Mesenchymal stem cell (in vitro differentiated cells and primary cell): ENCODE data around the gene RBBP6.

ENCODE experiments used
- DNase-seq: peaks from one replicate; pipeline ENCODE4 v3.0.0-alpha.2; 2013
- H2AFZ ChIP-seq: one replicate; pipeline ENCODE4 v1.6.1; 2013; ENCODE audit warnings: low read depth, mild to moderate bottlenecking, control low read depth, inconsistent platforms, low read length, moderate library complexity
- H2AK5ac ChIP-seq: 2 replicates; pipeline ENCODE4 v1.6.1; 2013; ENCODE audit warnings: low read length, moderate library complexity, mild to moderate bottlenecking, inconsistent platforms; ENCODE audit not compliant: severe bottlenecking
- H2BK120ac ChIP-seq: one replicate; pipeline ENCODE4 v1.6.1; 2013; ENCODE audit warnings: low read depth, mild to moderate bottlenecking, inconsistent platforms, low read length, moderate library complexity
- H2BK12ac ChIP-seq, 2 experiments: one replicate each; pipeline ENCODE4 v1.6.1; 2013; ENCODE audit warnings: inconsistent platforms in 2 of 2, low read length in 2 of 2, mild to moderate bottlenecking in 2 of 2, moderate library complexity in 2 of 2, control low read depth in 1 of 2
- H2BK15ac ChIP-seq: one replicate; pipeline ENCODE4 v1.6.1; 2013; ENCODE audit warnings: mild to moderate bottlenecking, low read depth, inconsistent platforms; ENCODE audit not compliant: poor library complexity, severe bottlenecking
- H2BK5ac ChIP-seq: 2 replicates; pipeline ENCODE4 v1.6.1; 2013; ENCODE audit warnings: low read depth, mild to moderate bottlenecking, low read length, control low read depth, inconsistent platforms; ENCODE audit not compliant: poor library complexity, severe bottlenecking
- H3K14ac ChIP-seq, 2 experiments: one replicate each; pipeline ENCODE4 v1.6.1; 2013; ENCODE audit warnings: inconsistent platforms in 2 of 2, low read length in 2 of 2, control low read depth in 1 of 2, mild to moderate bottlenecking in 1 of 2, moderate library complexity in 1 of 2
- H3K18ac ChIP-seq, 2 experiments: one replicate each; pipeline ENCODE4 v1.6.1; 2013; ENCODE audit warnings: inconsistent platforms in 2 of 2, low read length in 2 of 2, control low read depth in 1 of 2, low read depth in 1 of 2, mild to moderate bottlenecking in 1 of 2
- H3K23ac ChIP-seq, 2 experiments: one replicate each; pipeline ENCODE4 v1.6.1; 2013; ENCODE audit warnings: inconsistent platforms in 2 of 2, low read length in 2 of 2, mild to moderate bottlenecking in 2 of 2, moderate library complexity in 2 of 2, control low read depth in 1 of 2
- H3K27ac ChIP-seq: 2 replicates; pipeline ENCODE4 v1.5.1; 2013; ENCODE audit warnings: mild to moderate bottlenecking, moderate library complexity, low read length, control low read depth, inconsistent platforms; ENCODE audit not compliant: poor library complexity, severe bottlenecking
- H3K27me3 ChIP-seq, 2 experiments: 2 replicates each; pipeline versions ENCODE4 v1.6.1 to v1.7.0; 2013; ENCODE audit warnings: low read length in 2 of 2, mild to moderate bottlenecking in 2 of 2, moderate library complexity in 2 of 2, control low read depth in 1 of 2, inconsistent platforms in 1 of 2; ENCODE audit not compliant: control insufficient read depth in 1 of 2, insufficient read depth in 1 of 2
- H3K36me3 ChIP-seq, 2 experiments: 2 replicates each; pipeline versions ENCODE4 v1.6.1 to v1.7.0; 2013; ENCODE audit warnings: low read length in 2 of 2, control low read depth in 1 of 2, inconsistent platforms in 1 of 2, low read depth in 1 of 2, mild to moderate bottlenecking in 1 of 2; ENCODE audit not compliant: insufficient read depth in 2 of 2, control insufficient read depth in 1 of 2
- H3K4ac ChIP-seq, 2 experiments: one replicate each; pipeline ENCODE4 v1.6.1; 2013; ENCODE audit warnings: inconsistent platforms in 2 of 2, low read length in 2 of 2, mild to moderate bottlenecking in 2 of 2, moderate library complexity in 2 of 2, control low read depth in 1 of 2, low read depth in 1 of 2
- H3K4me1 ChIP-seq: 2 replicates; pipeline ENCODE4 v1.6.1; 2013; ENCODE audit warnings: low read depth, low read length, control low read depth; ENCODE audit not compliant: control insufficient read depth, insufficient read depth
- H3K4me2 ChIP-seq: 2 replicates; pipeline ENCODE4 v1.6.1; 2013; ENCODE audit warnings: low read length, mild to moderate bottlenecking, inconsistent platforms; ENCODE audit not compliant: poor library complexity, severe bottlenecking
- H3K4me3 ChIP-seq, 2 experiments: 2 replicates each; pipeline versions ENCODE4 v1.5.1 to v1.7.0; 2013; ENCODE audit warnings: low read length in 2 of 2, mild to moderate bottlenecking in 2 of 2, control low read depth in 1 of 2, low read depth in 1 of 2; ENCODE audit not compliant: insufficient read depth in 1 of 2
- H3K79me1 ChIP-seq: replicated peaks from 2 replicates; pipeline ENCODE4 v1.6.1; 2013; ENCODE audit warnings: mild to moderate bottlenecking, control low read depth, low read length, inconsistent platforms; ENCODE audit not compliant: poor library complexity, severe bottlenecking
- H3K9ac ChIP-seq: 2 replicates; pipeline ENCODE4 v1.7.0; 2013; ENCODE audit warnings: mild to moderate bottlenecking, low read length, moderate library complexity
- H3K9me3 ChIP-seq: 2 replicates; pipeline ENCODE4 v1.7.0; 2013; ENCODE audit warnings: mild to moderate bottlenecking, low read length; ENCODE audit not compliant: control insufficient read depth
- H4K8ac ChIP-seq: one replicate; pipeline ENCODE4 v1.6.1; 2013; ENCODE audit warnings: inconsistent platforms, mild to moderate bottlenecking, low read length, moderate library complexity
- H4K91ac ChIP-seq: one replicate; pipeline ENCODE4 v1.6.1; 2013; ENCODE audit warnings: mild to moderate bottlenecking, low read length, inconsistent platforms
- WGBS: methylation state at CpG from one replicate; pipeline ENCODE4 v1.1.7; 2013; ENCODE audit warnings: mixed read lengths; 5-methylcytosine and 5-hydroxymethylcytosine counted together

Gene RBBP6

DNA sequence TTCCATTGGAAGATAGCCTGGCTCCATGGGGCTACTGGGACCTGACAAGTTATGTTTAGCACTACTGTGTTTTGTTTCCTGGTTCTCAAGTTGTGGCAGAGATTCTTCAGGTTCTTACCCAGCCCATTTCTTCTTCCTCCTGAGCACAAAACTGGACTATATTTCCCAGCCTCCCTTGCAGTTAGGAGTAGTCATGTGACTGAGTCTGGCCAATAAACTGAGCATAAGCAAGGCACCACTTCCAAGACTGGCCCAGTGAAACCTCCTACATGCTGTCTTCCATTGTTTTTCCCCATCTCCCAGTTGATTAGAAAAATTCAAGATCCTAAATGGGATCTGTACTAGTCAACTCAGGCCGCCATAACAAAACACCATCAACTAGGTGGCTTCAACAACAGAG is 28.2 kb upstream of the RBBP6 start:
- Histone ChIP-seq H3K4me3 (no peak overlapping the region), H2AFZ (no peak overlapping the region), H3K4me2 (no peak overlapping the region), H2BK15ac (no peak overlapping the region), H4K91ac (no peak overlapping the region), H3K4ac (no peak overlapping the region), H3K23ac (no peak overlapping the region), H3K36me3 (no peaks in the 10 kb centered on the region), H3K9ac (no peak overlapping the region), H3K79me1 (no peaks in the 10 kb centered on the region), H3K9me3 (no peaks in the 10 kb centered on the region), H3K18ac (no peak overlapping the region), H2AK5ac (no peak overlapping the region), H3K27ac (no peak overlapping the region), H3K27me3 (peaks cover 6 to 10% of the 10 kb centered on the region in 2 experiments), H2BK5ac (no peak overlapping the region), H2BK120ac (no peak overlapping the region), H3K4me1 (no peaks in the 10 kb centered on the region), H3K14ac (no peak overlapping the region), H2BK12ac (no peak overlapping the region), H4K8ac (no peak overlapping the region)
- no peak for DNase-seq
- no CpG with 5 or more reads among the region's 1 CpG for WGBS

DNA sequence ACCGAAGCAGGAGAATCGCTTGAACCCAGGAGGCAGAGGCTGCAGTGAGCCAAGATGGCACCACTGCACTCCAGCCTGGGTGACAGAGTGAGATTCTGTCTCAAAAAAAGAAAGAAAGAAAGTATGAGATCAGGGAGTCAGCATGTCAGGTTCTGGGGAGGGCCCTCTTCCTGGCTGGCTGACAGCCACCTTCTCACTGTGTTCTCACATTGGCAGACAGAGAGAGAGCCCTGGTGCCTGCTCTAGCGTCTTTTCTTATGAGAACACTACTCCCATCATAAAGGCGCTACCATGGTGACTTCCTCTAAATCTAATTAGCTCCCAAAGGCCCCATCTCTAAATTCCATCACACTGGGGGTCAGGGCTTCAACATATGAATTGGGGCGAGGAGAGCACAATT is 27.6 kb upstream of the RBBP6 start:
- H3K9ac ChIP-seq = no peak overlapping the region
- no peak overlapping the region for H2BK120ac ChIP-seq
- no peak overlapping the region for H3K27ac ChIP-seq
- H3K9me3 ChIP-seq = no peaks in the 10 kb centered on the region
- H3K14ac ChIP-seq = no peak overlapping the region
- H3K4me1 ChIP-seq = no peaks in the 10 kb centered on the region
- H2BK15ac ChIP-seq = no peak overlapping the region
- no peak overlapping the region for H3K4ac ChIP-seq
- no peak overlapping the region for H2BK5ac ChIP-seq
- no peak overlapping the region for H3K4me3 ChIP-seq
- no peak overlapping the region for H2AFZ ChIP-seq
- H2AK5ac ChIP-seq = no peak overlapping the region
- no peak overlapping the region for H3K18ac ChIP-seq
- H3K79me1 ChIP-seq = no peaks in the 10 kb centered on the region
- peaks cover 6 to 10% of the 10 kb centered on the region in 2 experiments for H3K27me3 ChIP-seq
- DNase-seq = no peak
- no peaks in the 10 kb centered on the region for H3K36me3 ChIP-seq
- H2BK12ac ChIP-seq = no peak overlapping the region
- H4K8ac ChIP-seq = no peak overlapping the region
- WGBS = 93% methylated on average over 4 of the region's 5 CpGs
- no peak overlapping the region for H4K91ac ChIP-seq
- no peak overlapping the region for H3K4me2 ChIP-seq
- no peak overlapping the region for H3K23ac ChIP-seq

DNA sequence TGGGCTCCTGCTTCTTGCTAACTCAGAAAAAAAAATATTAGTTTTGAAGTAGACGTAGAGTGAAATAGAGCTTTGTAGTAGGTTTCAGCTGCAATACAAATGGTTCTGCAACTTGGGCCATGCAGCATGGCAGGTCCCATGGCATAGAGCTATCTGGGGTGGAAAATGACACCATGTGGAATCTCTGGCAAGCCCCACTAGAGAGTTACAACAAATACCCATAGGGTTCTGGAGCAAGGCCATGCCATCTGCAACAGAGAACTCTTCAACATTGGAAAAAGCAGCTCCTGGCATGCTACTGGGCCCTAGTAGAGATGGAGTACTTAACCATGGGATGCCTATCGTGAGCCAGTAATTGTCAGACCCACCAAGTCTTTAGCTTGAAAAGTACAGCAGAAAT is 25.3 kb upstream of the RBBP6 start:
- no peak overlapping the region for H2BK120ac ChIP-seq
- no peak overlapping the region for H2BK15ac ChIP-seq
- H3K4me3 ChIP-seq = no peak overlapping the region
- H3K4me2 ChIP-seq = no peak overlapping the region
- peaks cover 6 to 10% of the 10 kb centered on the region in 2 experiments for H3K27me3 ChIP-seq
- H4K91ac ChIP-seq = no peak overlapping the region
- no peak overlapping the region for H3K14ac ChIP-seq
- no peak overlapping the region for H2BK5ac ChIP-seq
- no peak overlapping the region for H2AK5ac ChIP-seq
- H3K23ac ChIP-seq = no peak overlapping the region
- no peak overlapping the region for H2BK12ac ChIP-seq
- H3K4me1 ChIP-seq = no peaks in the 10 kb centered on the region
- no peak overlapping the region for H3K27ac ChIP-seq
- no peaks in the 10 kb centered on the region for H3K9me3 ChIP-seq
- no peak overlapping the region for H3K4ac ChIP-seq
- no peak overlapping the region for H3K9ac ChIP-seq
- WGBS = 84% methylated on average over 2 of the region's 2 CpGs
- no peaks in the 10 kb centered on the region for H3K79me1 ChIP-seq
- H2AFZ ChIP-seq = no peak overlapping the region
- H4K8ac ChIP-seq = no peak overlapping the region
- DNase-seq = no peak
- no peaks in the 10 kb centered on the region for H3K36me3 ChIP-seq
- no peak overlapping the region for H3K18ac ChIP-seq

DNA sequence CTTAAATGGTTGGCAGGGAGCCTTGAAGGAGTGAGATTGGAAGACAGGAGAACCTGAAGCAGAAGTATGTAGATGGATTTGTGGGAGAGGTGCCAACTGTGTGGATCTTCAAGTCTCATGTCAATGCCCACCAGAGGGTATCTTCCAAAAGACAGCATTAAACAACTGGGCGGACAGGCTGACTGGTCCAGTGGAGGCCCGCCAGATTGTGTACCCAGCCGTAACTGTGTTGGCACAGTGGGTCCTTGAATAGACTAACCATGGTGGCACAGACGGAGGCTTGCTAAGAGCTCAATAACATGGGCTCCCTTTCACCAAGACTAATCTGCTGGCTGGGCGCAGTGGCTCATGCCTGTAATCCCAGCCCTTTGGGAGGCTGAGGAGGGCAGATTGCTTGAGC is 24.2 kb upstream of the RBBP6 start:
- Histone ChIP-seq H3K14ac (no peak overlapping the region), H2BK120ac (no peak overlapping the region), H2BK15ac (no peak overlapping the region), H3K18ac (no peak overlapping the region), H3K4me2 (no peak overlapping the region), H2AFZ (no peak overlapping the region), H4K8ac (no peak overlapping the region), H3K9me3 (no peaks in the 10 kb centered on the region), H3K9ac (no peak overlapping the region), H3K27me3 (peaks cover 6 to 10% of the 10 kb centered on the region in 2 experiments), H3K4ac (no peak overlapping the region), H3K79me1 (no peaks in the 10 kb centered on the region), H2BK12ac (no peak overlapping the region), H2BK5ac (no peak overlapping the region), H2AK5ac (no peak overlapping the region), H3K36me3 (no peaks in the 10 kb centered on the region), H3K23ac (no peak overlapping the region), H3K27ac (no peak overlapping the region), H3K4me1 (no peaks in the 10 kb centered on the region), H4K91ac (no peak overlapping the region), H3K4me3 (no peak overlapping the region)
- 97% methylated on average over 5 of the region's 5 CpGs for whole genome bisulfite sequencing
- DNase-seq = no peak
